Measurements from ENCODE around the gene KCNQ1OT1.
A peak's percentile ranks its signal among the peaks of the same experiment; 100 is the strongest.

KCNQ1OT1 gene

DNA sequence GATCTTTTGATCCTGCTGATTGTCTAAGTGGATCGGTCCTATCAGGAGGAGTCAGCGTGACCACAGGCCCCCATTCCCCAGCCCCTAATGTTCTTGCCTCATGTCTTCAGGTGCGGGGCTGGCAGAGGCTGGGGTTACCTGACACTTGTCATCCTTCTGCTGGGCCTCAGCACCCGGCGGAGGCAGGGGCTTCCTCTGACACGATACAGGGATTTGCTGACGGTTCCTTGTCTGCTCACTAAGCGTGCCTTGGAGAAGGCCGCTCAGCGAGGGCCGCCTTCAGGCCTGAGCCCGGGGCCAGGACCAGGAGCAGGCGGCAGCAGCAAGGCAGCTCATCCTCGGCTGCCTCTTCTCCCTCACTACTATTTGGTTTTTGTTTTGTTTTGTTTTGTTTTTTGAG is 45.7 kb upstream of the KCNQ1OT1 start:
- ChIA-PET CTCF (no interaction called here), POLR2A (ENCODE audit: low non-redundant PET) (no interaction called here)
- TF ChIP-seq, protein P1, sequence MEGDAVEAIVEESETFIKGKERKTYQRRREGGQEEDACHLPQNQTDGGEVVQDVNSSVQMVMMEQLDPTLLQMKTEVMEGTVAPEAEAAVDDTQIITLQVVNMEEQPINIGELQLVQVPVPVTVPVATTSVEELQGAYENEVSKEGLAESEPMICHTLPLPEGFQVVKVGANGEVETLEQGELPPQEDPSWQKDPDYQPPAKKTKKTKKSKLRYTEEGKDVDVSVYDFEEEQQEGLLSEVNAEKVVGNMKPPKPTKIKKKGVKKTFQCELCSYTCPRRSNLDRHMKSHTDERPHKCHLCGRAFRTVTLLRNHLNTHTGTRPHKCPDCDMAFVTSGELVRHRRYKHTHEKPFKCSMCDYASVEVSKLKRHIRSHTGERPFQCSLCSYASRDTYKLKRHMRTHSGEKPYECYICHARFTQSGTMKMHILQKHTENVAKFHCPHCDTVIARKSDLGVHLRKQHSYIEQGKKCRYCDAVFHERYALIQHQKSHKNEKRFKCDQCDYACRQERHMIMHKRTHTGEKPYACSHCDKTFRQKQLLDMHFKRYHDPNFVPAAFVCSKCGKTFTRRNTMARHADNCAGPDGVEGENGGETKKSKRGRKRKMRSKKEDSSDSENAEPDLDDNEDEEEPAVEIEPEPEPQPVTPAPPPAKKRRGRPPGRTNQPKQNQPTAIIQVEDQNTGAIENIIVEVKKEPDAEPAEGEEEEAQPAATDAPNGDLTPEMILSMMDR (conservative IDR thresholded peaks at IDR 0.05; ENCODE audit: low read depth): no peak
- H3K27ac ChIP-seq: no peak overlapping the region
- no peak for DNase-seq (ENCODE audit: low spot score)

DNA sequence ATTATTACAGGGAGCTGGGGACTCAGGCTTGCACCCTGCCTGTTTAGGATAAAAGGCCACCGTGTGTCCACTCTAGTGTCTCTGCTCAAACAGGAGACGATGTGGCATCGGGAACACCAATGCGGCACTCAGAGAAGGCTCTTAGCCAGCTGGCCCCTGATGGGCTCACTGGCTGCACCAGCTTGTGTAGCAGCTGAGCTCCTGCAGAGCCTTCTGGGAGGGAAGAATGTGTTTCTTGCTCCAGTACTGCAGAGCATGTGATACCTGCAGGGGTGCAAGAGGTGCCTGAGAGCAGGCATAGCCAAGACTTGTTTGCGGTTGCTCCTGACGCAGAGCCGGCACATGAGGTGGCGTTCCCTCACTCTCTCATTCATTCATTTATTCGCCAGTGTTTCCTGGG is 44.4 kb upstream of the KCNQ1OT1 start:
- ChIA-PET CTCF (no interaction called here), POLR2A (ENCODE audit: low non-redundant PET) (no interaction called here)
- H3K27ac ChIP-seq: no peak overlapping the region
- TF ChIP-seq, protein P1 (conservative IDR thresholded peaks at IDR 0.05; ENCODE audit: low read depth): no peak
- no peak for DNase-seq (ENCODE audit: low spot score)

GRCh38 chr11:2743427-2744110 is 43.8 kb upstream of the KCNQ1OT1 start:
- CTCF ChIA-PET: interaction anchor here (0.7 kb wide), 1 partner anchor 213 kb away, joined by 3 read pairs; no protein-coding TSS in a partner anchor
- no peak overlapping the region for H3K27ac ChIP-seq
- no peak for DNase-seq (ENCODE audit: low spot score)
- POLR2A ChIA-PET (ENCODE audit: low non-redundant PET): no interaction called here
- TF ChIP-seq, protein P1 (conservative IDR thresholded peaks at IDR 0.05; ENCODE audit: low read depth): no peak

- peak overlapping the region; percentile 60 for H3K27ac ChIP-seq
- ChIA-PET POLR2A (ENCODE audit: low non-redundant PET) (no interaction called here), CTCF (interaction anchor here (0.7 kb wide), 1 partner anchor 212 kb away, joined by 3 read pairs; no protein-coding TSS in a partner anchor)
- DNase-seq (ENCODE audit: low spot score): no peak
- TF ChIP-seq, protein P1 (conservative IDR thresholded peaks at IDR 0.05; ENCODE audit: low read depth): no peak
Measured at GRCh38 chr11:2742611-2743426, 43.0 kb upstream of the KCNQ1OT1 start.

DNA sequence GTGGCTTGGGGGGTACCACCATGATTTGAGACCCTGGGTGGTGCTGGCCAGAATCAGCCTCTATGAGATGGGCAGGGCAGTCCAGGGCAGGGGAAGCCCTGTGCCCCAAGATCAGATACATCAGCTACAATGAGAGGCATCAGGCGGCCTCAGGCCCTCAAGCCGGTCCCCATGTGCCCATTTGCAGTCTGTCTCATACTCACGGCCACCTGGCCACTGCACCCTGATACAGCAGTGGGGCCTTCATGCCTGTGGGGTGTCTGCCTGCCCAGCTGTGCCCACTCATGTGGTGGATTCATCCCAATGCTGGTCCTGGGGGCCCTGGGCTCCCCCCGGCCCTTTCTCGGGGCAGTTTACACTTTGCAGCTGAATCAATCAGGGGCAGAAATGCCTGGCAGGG is 42.4 kb upstream of the KCNQ1OT1 start:
- peak overlapping the region; percentile 60 for H3K27ac ChIP-seq
- TF ChIP-seq, protein P1 (conservative IDR thresholded peaks at IDR 0.05; ENCODE audit: low read depth): no peak
- no peak for DNase-seq (ENCODE audit: low spot score)
- CTCF ChIA-PET: no interaction called here
- POLR2A ChIA-PET (ENCODE audit: low non-redundant PET): no interaction called here

DNA sequence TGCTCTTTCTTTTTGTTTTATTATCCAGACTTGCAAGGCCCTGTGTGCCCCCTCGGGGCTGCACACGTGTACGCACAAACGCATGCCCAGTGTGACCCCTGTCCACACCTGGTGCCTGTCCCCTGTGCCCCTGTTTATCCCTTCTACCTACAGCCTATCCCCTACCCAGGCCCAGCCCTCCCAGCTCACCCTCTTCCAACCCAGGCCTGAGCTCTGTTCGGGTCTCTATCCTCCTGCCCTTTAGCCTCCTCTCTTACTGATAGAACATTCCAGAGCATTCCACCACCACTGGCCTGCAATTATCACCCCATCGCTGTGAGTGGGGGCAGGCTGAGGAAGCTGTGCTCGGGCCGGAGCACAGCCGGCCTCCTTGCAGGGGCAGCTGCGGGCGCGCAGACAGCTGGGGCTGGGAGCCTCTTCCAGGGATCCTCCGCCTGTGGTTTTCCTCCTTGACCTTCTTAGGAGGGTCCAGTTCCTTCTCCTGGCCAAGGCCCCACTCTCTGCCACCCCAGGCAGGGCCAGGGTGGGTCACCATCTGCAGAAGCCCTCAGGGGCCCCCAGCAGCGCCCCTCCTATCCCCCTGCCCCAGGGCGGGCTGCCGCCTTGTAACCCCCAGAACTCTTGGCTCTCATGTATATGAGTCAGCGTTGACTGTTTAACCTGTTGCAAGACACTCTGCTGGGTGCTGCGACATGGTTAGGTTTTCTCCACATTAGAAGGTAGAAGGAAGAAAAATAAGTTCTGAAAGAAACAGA is 41.8 kb upstream of the KCNQ1OT1 start:
- H3K27ac ChIP-seq: peak overlapping the region; percentile 60
- ChIA-PET CTCF (no interaction called here), POLR2A (ENCODE audit: low non-redundant PET) (no interaction called here)
- TF ChIP-seq, protein P1 (conservative IDR thresholded peaks at IDR 0.05; ENCODE audit: low read depth): no peak
- peak; percentile 57 for DNase-seq (ENCODE audit: low spot score)
